Measurements from ENCODE around the gene BRSK2. TPM values are rescaled to one million over a fixed set of nuclear protein-coding genes. Genes with fewer than 3 reads are reported as not detected.
"Not testable (repeated sequence)": the region's sequence is repeated elsewhere in the genome, so short reads cannot be mapped to it uniquely, and the experiment has no call there.

Gene BRSK2
- total RNA-seq, 1 experiment from 2014 or later: 32.2 TPM

- CTCF ChIA-PET; BruUV-seq (replicated peaks): not testable (repeated sequence)
Measured at GRCh38 chr11:1411739-1412138, 22.0 kb downstream of the BRSK2 start.

GRCh38 chr11:1412377-1413095, 22.8 kb downstream of the BRSK2 start:
- CTCF ChIA-PET: no interaction called here
- peaks cover 25% of the 10 kb centered on the region for H3K9me3 ChIP-seq (ENCODE audit: control insufficient read depth, insufficient read depth, low read depth, low read length)
- POLR2A ChIA-PET: interaction anchor here (0.5 kb wide), 1 partner anchor 58 kb away, joined by 5 read pairs; no protein-coding TSS in a partner anchor
- no peaks in the 10 kb centered on the region for H3K27me3 ChIP-seq (ENCODE audit: control insufficient read depth, insufficient read depth, low read length)
- H3K4me3 ChIP-seq (ENCODE audit: low read depth in 2 of 2, low read length in 2 of 2): no peak overlapping the region
- in situ Hi-C loops (cut with HindIII; ENCODE audit: low pct_unique_long_range_greater_than_20kb, low sequenced_read_pairs) (no loop called here), intact Hi-C loops (cut with micrococcal nuclease; ENCODE audit: unreplicated experiment) (no loop called here)
- ATAC-seq: no peak
- no peaks in the 10 kb centered on the region for H3K36me3 ChIP-seq (ENCODE audit: control insufficient read depth, insufficient read depth, low read length)
- DNase-seq (ENCODE audit: low read depth, low spot score): no peak
- H3K27ac ChIP-seq (ENCODE audit: low read length): no peak overlapping the region
- no peaks in the 10 kb centered on the region for H3K4me1 ChIP-seq (ENCODE audit: control insufficient read depth, insufficient read depth, low read length)
- TF ChIP-seq SIN3A (IDR thresholded peaks at IDR 0.05; ENCODE audit: borderline replicate concordance, insufficient read depth, low read depth, low read length) (no peak), REST (IDR thresholded peaks at IDR 0.05; ENCODE audit: insufficient read depth in 1 of 2, low read depth in 2 of 2, low read length in 1 of 2) (no peak), TCF7L2 (IDR thresholded peaks at IDR 0.05; ENCODE audit: low read depth, low read length) (no peak), POLR2AphosphoS5 (IDR thresholded peaks at IDR 0.05; ENCODE audit: low read depth, low read length) (no peak), CTCF (IDR thresholded peaks at IDR 0.05) (no peak)
- BruUV-seq (replicated peaks): no TSS peak

More at GRCh38 chr11:1411739-1412138, 22.0 kb downstream of the BRSK2 start:
- H3K36me3 ChIP-seq (ENCODE audit: control insufficient read depth, insufficient read depth, low read length); H3K27me3 ChIP-seq (ENCODE audit: control insufficient read depth, insufficient read depth, low read length); intact Hi-C loops (cut with micrococcal nuclease; ENCODE audit: unreplicated experiment); ATAC-seq; H3K4me3 ChIP-seq (ENCODE audit: low read depth in 2 of 2, low read length in 2 of 2); in situ Hi-C loops (cut with HindIII; ENCODE audit: low pct_unique_long_range_greater_than_20kb, low sequenced_read_pairs); H3K4me1 ChIP-seq (ENCODE audit: control insufficient read depth, insufficient read depth, low read length); H3K27ac ChIP-seq (ENCODE audit: low read length); DNase-seq (ENCODE audit: low read depth, low spot score): not testable (repeated sequence)
- peaks cover 19% of the 10 kb centered on the region for H3K9me3 ChIP-seq (ENCODE audit: control insufficient read depth, insufficient read depth, low read depth, low read length)
- POLR2A ChIA-PET: interaction anchor here (0.5 kb wide), 1 partner anchor 58 kb away, joined by 5 read pairs; no protein-coding TSS in a partner anchor

GRCh38 chr11:1414650-1415049, 24.9 kb downstream of the BRSK2 start:
- Histone ChIP-seq H3K36me3 (ENCODE audit: control insufficient read depth, insufficient read depth, low read length) (no peaks in the 10 kb centered on the region), H3K4me3 (ENCODE audit: low read depth in 2 of 2, low read length in 2 of 2) (no peak overlapping the region), H3K9me3 (ENCODE audit: control insufficient read depth, insufficient read depth, low read depth, low read length) (peaks cover 36% of the 10 kb centered on the region), H3K27me3 (ENCODE audit: control insufficient read depth, insufficient read depth, low read length) (no peaks in the 10 kb centered on the region), H3K4me1 (ENCODE audit: control insufficient read depth, insufficient read depth, low read length) (no peaks in the 10 kb centered on the region), H3K27ac (ENCODE audit: low read length) (no peak overlapping the region)
- DNase-seq (ENCODE audit: low read depth, low spot score) (no peak), ATAC-seq (no peak)
- in situ Hi-C loops (cut with HindIII; ENCODE audit: low pct_unique_long_range_greater_than_20kb, low sequenced_read_pairs) (no loop called here), intact Hi-C loops (cut with micrococcal nuclease; ENCODE audit: unreplicated experiment) (no loop called here)
- TF ChIP-seq POLR2AphosphoS5 (IDR thresholded peaks at IDR 0.05; ENCODE audit: low read depth, low read length) (no peak), CTCF (IDR thresholded peaks at IDR 0.05) (no peak), TCF7L2 (IDR thresholded peaks at IDR 0.05; ENCODE audit: low read depth, low read length) (no peak), SIN3A (IDR thresholded peaks at IDR 0.05; ENCODE audit: borderline replicate concordance, insufficient read depth, low read depth, low read length) (no peak), REST (IDR thresholded peaks at IDR 0.05; ENCODE audit: insufficient read depth in 1 of 2, low read depth in 2 of 2, low read length in 1 of 2) (no peak)
- ChIA-PET POLR2A (no interaction called here), CTCF (interaction anchor here (0.6 kb wide), 1 partner anchor 23 kb away, joined by 9 read pairs; no protein-coding TSS in a partner anchor)
- BruUV-seq (replicated peaks): no TSS peak
